ENCODE data around the gene MTARC2.

DNA sequence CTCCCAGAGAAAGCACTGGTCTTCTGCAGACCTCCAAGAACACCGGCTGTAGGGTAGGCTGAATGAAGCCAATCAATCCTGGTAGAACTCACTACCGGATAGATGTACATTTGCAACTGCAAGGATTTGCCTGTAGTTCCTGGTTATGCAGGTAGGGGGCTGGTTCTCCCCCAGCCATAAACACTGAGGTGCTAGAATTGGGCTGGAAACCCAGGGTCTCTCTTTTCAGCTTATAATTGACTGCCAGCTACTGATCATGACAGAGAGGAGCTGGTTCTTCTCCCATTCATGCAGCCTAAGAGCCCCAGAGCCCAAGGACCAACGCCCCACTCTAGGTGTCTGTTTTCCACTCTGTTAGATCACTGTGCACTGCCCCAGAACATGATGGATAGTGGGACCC, 21.5 kb upstream of the MTARC2 start:
- TF ChIP-seq CTCF (IDR thresholded peaks at IDR 0.05) = peak; percentile 56
- no peak for TF ChIP-seq E2F5 (CRISPR knock-in tag; IDR thresholded peaks at IDR 0.05)
- no peak for TF ChIP-seq CREB1 (CRISPR knock-in tag; IDR thresholded peaks at IDR 0.05)
- TF ChIP-seq ATF1 (CRISPR knock-in tag; IDR thresholded peaks at IDR 0.05) = no peak
- TF ChIP-seq, protein P1, sequence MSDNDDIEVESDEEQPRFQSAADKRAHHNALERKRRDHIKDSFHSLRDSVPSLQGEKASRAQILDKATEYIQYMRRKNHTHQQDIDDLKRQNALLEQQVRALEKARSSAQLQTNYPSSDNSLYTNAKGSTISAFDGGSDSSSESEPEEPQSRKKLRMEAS (CRISPR knock-in tag; IDR thresholded peaks at IDR 0.05) = no peak
- no peak for TF ChIP-seq ZNF423 (CRISPR knock-in tag; IDR thresholded peaks at IDR 0.05)
- no peak for TF ChIP-seq ZNF263 (CRISPR knock-in tag; IDR thresholded peaks at IDR 0.05; ENCODE audit: low read depth)
- TF ChIP-seq ATF6 (CRISPR knock-in tag; IDR thresholded peaks at IDR 0.05) = no peak
- TF ChIP-seq NFYB (CRISPR knock-in tag; conservative IDR thresholded peaks at IDR 0.05; ENCODE audit: low read depth) = no peak
- TF ChIP-seq NFE2L1 (CRISPR knock-in tag; IDR thresholded peaks at IDR 0.05) = no peak
- no peak for TF ChIP-seq HMGXB4 (CRISPR knock-in tag; IDR thresholded peaks at IDR 0.05)
- TF ChIP-seq FOXP4 (CRISPR knock-in tag; IDR thresholded peaks at IDR 0.05) = no peak
- TF ChIP-seq, protein P2, sequence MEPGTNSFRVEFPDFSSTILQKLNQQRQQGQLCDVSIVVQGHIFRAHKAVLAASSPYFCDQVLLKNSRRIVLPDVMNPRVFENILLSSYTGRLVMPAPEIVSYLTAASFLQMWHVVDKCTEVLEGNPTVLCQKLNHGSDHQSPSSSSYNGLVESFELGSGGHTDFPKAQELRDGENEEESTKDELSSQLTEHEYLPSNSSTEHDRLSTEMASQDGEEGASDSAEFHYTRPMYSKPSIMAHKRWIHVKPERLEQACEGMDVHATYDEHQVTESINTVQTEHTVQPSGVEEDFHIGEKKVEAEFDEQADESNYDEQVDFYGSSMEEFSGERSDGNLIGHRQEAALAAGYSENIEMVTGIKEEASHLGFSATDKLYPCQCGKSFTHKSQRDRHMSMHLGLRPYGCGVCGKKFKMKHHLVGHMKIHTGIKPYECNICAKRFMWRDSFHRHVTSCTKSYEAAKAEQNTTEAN (CRISPR knock-in tag; IDR thresholded peaks at IDR 0.05) = no peak
